Right lobe of liver (tissue), 4 donors: ENCODE data around the gene WNT8B.

Experiments used
- CTCF ChIP-seq, 4 donors: fragments of 200-600 bp in 3 of 4; fragments of 450-650 bp in 1 of 4; IDR thresholded peaks; one replicate each; pipeline versions ENCODE4 v1.5.1 to v1.8.0; 2016 to 2022; ENCODE audit warnings: antibody characterized with exemption in 4 of 4, mild to moderate bottlenecking in 2 of 4
- POLR2A ChIP-seq: fragments of 450-650 bp; IDR thresholded peaks from one replicate; pipeline ENCODE4 v1.6.1; 2017; ENCODE audit warnings: antibody characterized with exemption, mild to moderate bottlenecking
- donor health status: DM: no; HTN: no; CAD: no.
- donor health status: DM: no; HTN: no; CAD: no.
- donor health status: DM: no; HTN: yes; CAD: no.

DNA sequence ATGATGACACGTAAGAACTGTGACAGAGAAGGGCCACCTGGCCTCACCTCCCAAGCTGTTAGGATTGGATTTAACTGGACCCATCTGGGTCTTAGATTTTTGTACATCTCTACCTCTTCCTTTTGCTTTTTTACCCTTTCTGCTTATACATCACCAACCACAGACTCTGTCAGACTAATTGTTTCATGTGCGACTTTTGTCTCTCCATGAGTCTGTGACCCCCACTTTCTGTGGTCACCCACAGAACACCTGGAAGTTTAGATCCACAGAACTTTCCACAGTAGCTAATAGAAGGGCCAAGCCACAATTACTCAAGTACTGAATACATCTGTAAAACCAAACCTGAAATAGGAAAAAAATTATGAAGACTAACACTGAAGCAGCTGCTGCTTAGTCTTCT is 33.8 kb downstream of the WNT8B start:
- no peak for TF ChIP-seq CTCF (IDR thresholded peaks at IDR 0.05)
- TF ChIP-seq POLR2A: no peak
